ENCODE results near the gene ZNF45. TPM values are rescaled to one million over a fixed set of nuclear protein-coding genes. Genes with fewer than 3 reads are reported as not detected.

ZNF45 gene
- total RNA-seq (10 to 100 TPM; 12.7 to 22.2 (median 19.2) TPM), total RNA-seq (12.6 to 54.0 (median 26.1) reads per million in 29 experiments)
- 24.0 TPM for total RNA-seq (2013)

DNA sequence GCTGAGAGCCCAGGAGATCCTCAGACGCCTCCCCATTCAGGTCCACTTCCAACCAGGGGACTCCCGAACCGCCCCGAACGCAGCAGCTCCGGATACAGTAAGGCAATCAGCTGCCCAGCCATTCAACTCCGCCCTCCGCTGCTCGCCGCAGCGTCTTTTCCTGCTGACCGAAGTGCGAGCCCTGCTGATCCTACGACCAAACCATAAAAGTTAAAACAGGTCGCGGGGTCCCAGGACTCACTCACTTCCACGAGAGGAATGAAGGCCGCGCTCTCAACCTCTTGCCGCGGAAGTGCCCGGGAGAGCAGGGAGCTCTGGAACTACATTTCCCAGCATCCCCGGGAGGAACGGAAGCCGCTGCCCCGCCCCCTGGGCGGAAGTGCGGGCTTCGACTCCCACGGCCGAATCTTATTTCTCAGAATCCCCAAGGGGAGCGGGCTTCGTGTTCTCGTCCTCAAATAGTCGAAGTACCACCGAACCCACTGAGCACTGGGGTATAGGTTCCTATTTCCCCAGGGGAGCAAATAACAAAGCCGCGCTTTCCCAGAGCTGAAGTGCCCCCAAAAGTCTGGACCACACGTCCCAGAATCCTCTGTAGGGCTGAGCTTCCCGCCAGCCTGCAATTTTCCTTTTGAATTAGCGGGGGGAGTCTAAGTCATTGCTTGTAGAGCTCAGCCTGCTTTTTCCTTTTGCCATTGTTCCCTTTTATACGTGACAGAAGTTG lies at the start of gene ZNF45:
TSS of gene ZNF45 (minus strand) at position 298 of the 724 bp plus-strand sequence. CDS start 13,097 bp downstream, outside the sequence.
- 0% methylated on average over 33 of the region's 42 CpGs for WGBS (ENCODE audit: insufficient coverage)
- CTCF ChIA-PET: interaction anchor here in 1 of 2 donors (0.7 to 1.4 kb wide), 5 partner anchors 16 to 565 kb away, joined by 3 to 5 read pairs (median 3); partner anchors contain the start of genes ZNF180, ZNF221 and ZNF226
- peaks cover 29 to 33% (median 31%) of the 10 kb centered on the region in 3 donors for H3K4me1 Mint-ChIP-seq

DNA sequence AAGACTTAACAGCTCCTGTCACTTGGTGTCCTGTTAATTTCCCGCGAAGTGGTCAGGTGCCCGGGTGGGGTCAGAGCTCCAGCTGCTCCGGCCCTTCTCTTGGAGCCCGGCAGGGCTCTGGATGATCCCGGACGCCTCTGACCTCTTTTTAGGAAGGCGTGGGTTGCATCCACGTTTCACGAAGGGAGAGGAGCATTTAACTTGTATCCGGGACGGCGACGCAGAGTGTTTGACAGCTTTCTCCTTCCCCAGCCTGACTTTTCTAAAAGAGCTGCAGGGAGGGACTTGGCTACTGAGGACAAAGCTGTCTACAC lies 49.6 kb upstream of the ZNF45 start:
- ChIA-PET CTCF (no interaction called here), POLR2A (no interaction called here)
- Mint-ChIP-seq H3K9me3 (peaks cover 5 to 10% (median 8%) of the 10 kb centered on the region in 3 donors), H3K4me3 (peak overlapping the region; percentile 88 to 99 (median 95)), H3K36me3 (peaks cover 28% of the 10 kb centered on the region), H3K4me1 (peaks cover 8 to 21% (median 12%) of the 10 kb centered on the region in 3 donors), H3K27me3 (no peaks in the 10 kb centered on the region), H3K27ac (peak overlapping the region; percentile 86 to 91)
- Histone ChIP-seq H3K9me3 (no peaks in the 10 kb centered on the region), H3K27me3 (replicated peaks in 1 of 2; ENCODE audit: control insufficient read depth in 2 of 2, extremely low read depth in 1 of 2, insufficient read depth in 2 of 2, low read length in 1 of 2) (no peaks in the 10 kb centered on the region), H3K4me1 (ENCODE audit: control insufficient read depth in 1 of 2, extremely low read depth in 1 of 2, insufficient read depth in 2 of 2, low read length in 2 of 2) (peaks cover 2 to 12% of the 10 kb centered on the region in 2 experiments), H3K36me3 (ENCODE audit: control insufficient read depth in 2 of 2, extremely low read depth in 1 of 2, insufficient read depth in 1 of 2, low read length in 1 of 2) (peaks cover 4 to 7% of the 10 kb centered on the region in 2 donors), H3K27ac (ENCODE audit: low read length) (peak overlapping the region; percentile 46), H3K4me3 (ENCODE audit: control insufficient read depth in 1 of 2, extremely low read depth in 1 of 2, low read length in 1 of 2) (peak overlapping the region; percentile 56 to 91)
- ATAC-seq (replicated peaks in 1 of 4) (no peak), DNase-seq (no peak)
- 12% methylated on average over 12 of the region's 14 CpGs for WGBS (ENCODE audit: insufficient coverage)

More for the DNA sequence above, at the start of gene ZNF45:
- Histone ChIP-seq H3K27me3 (replicated peaks in 1 of 2; ENCODE audit: control insufficient read depth in 2 of 2, extremely low read depth in 1 of 2, insufficient read depth in 2 of 2, low read length in 1 of 2) (no peaks in the 10 kb centered on the region), H3K27ac (ENCODE audit: low read length) (peak within 1 kb of the TSS; percentile 59), H3K9me3 (no peaks in the 10 kb centered on the region), H3K4me3 (ENCODE audit: control insufficient read depth in 1 of 2, extremely low read depth in 1 of 2, low read length in 1 of 2) (peak within 1 kb of the TSS; percentile 89 to 90), H3K36me3 (ENCODE audit: control insufficient read depth in 2 of 2, extremely low read depth in 1 of 2, insufficient read depth in 1 of 2, low read length in 1 of 2) (peaks cover 9 to 22% of the 10 kb centered on the region in 2 donors), H3K4me1 (ENCODE audit: control insufficient read depth in 1 of 2, extremely low read depth in 1 of 2, insufficient read depth in 2 of 2, low read length in 2 of 2) (peaks cover 8 to 17% of the 10 kb centered on the region in 2 experiments)
- Mint-ChIP-seq H3K4me3 (peak within 1 kb of the TSS; percentile 90 to 95 (median 94)), H3K9me3 (peaks cover 0 to 5% (median 3%) of the 10 kb centered on the region in 3 donors), H3K36me3 (peaks cover 33% of the 10 kb centered on the region), H3K27me3 (peaks cover 0 to 1% of the 10 kb centered on the region in 2 donors), H3K27ac (peak within 1 kb of the TSS; percentile 92 to 93)
- POLR2A ChIA-PET: interaction anchor here (0.6 to 1.0 kb wide), 5 partner anchors 62 to 277 kb away, joined by 3 to 5 read pairs (median 3); partner anchors contain the start of gene ZNF227 (in 1 of the 2)
- ATAC-seq (replicated peaks in 1 of 4): peak; percentile 95 to 97 (median 96)
- peak; percentile 61 to 92 (median 82) for DNase-seq

DNA sequence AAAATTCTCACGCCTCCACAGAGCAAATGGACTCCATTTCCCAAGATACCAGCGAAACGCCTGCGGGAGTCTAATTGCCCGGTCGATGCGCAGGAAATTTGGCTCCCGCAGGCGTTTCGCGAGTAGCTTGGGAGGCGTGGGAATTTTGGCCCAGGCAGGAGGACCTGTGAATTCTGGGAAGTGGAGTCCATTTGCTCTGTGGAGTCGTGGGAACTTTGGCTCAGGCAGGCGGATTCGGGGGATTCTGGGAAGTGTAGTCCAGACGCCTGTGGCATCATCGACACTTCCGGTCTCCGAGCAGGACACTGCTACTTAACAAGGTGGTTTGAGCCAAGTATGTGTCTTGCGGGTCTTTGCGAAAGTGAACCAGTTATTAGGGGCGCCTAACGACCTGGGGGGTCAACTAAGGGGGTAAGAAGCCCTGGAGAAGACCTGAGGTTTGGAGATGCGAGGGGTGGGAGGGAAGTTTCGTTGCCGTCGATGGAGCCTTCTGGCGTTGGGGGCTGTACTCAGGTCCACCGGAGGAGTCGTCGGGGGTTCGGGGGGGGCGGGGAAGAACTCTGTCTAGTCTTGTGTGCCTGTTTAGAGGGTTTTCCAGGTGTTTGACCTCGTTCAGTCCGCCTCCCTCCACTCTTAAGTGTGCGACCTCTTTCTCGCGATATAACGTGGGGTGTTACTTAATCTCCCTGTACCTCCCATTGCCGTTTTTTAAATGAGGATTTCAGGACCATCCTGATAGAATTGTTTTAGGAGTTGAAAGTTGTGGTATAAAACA lies 49.0 kb upstream of the ZNF45 start, which contains the start of gene ZNF155:
TSS of gene ZNF155 (plus strand) at position 277 of the 775 bp plus-strand sequence. CDS start 4,356 bp downstream, outside the sequence.
- H3K36me3 ChIP-seq (ENCODE audit: control insufficient read depth in 2 of 2, extremely low read depth in 1 of 2, insufficient read depth in 1 of 2, low read length in 1 of 2): peaks cover 0 to 2% of the 10 kb centered on the region in 2 donors
- under 1% methylated on average over 22 of the region's 40 CpGs for WGBS (ENCODE audit: insufficient coverage)
- peak; percentile 92 to 98 (median 96) for ATAC-seq (replicated peaks in 1 of 4)
- peaks cover 2 to 12% of the 10 kb centered on the region in 2 experiments for H3K4me1 ChIP-seq (ENCODE audit: control insufficient read depth in 1 of 2, extremely low read depth in 1 of 2, insufficient read depth in 2 of 2, low read length in 2 of 2)
- Mint-ChIP-seq H3K9me3 (peaks cover 5 to 12% (median 6%) of the 10 kb centered on the region in 3 donors), H3K27me3 (no peaks in the 10 kb centered on the region), H3K36me3 (peaks cover 23% of the 10 kb centered on the region), H3K27ac (peak within 1 kb of the TSS; percentile 86 to 91), H3K4me1 (peaks cover 3 to 21% (median 12%) of the 10 kb centered on the region in 3 donors), H3K4me3 (peak within 1 kb of the TSS; percentile 88 to 99 (median 95))
- no peaks in the 10 kb centered on the region for H3K27me3 ChIP-seq (replicated peaks in 1 of 2; ENCODE audit: control insufficient read depth in 2 of 2, extremely low read depth in 1 of 2, insufficient read depth in 2 of 2, low read length in 1 of 2)
- peak within 1 kb of the TSS; percentile 46 for H3K27ac ChIP-seq (ENCODE audit: low read length)
- peak; percentile 26 to 82 (median 51) for DNase-seq
- H3K4me3 ChIP-seq (ENCODE audit: control insufficient read depth in 1 of 2, extremely low read depth in 1 of 2, low read length in 1 of 2): peak within 1 kb of the TSS; percentile 56 to 91
- CTCF ChIA-PET: no interaction called here
- H3K9me3 ChIP-seq: no peaks in the 10 kb centered on the region
- POLR2A ChIA-PET: no interaction called here

DNA sequence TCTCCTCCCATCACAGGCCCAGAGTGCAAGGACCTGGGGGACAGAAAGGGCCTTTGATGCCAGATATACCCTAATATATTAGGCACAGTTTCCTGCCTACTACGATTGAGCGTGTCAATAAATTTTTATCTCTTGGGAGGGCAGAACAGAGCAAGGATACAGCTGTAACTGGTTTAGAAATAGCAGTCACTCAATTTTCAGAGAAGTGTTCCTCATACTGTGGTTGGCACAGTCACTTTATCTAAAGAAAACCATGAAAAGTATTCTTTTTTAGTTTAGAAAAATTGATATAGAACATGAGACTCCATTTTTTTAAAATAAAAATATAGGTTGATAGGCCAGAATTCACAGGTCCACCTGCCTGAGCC lies 48.4 kb upstream of the ZNF45 start:
- no CpG with 5 or more reads among the region's 2 CpGs for WGBS (ENCODE audit: insufficient coverage)
- ATAC-seq (replicated peaks in 1 of 4): peak in 1 of 4 experiments; percentile 17

DNA sequence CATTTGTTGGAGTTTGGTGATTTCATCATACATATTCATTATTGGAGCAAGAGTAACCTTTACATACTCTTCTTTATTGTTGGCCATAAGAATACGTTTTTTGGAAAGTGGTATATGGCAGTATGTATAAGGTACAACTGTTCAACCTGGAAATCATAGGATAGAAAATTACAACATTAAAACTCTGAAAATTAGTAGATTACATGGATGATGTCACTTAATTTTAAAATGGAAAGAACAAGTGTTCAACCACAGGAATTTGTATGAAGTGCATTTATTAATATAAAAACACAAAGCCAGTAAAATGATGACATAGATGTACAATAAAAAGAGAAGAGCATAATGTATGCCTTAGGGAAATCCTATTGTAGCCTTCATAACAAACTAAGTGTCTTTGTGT lies 41.6 kb upstream of the ZNF45 start:
- DNase-seq (no peak), ATAC-seq (replicated peaks in 1 of 4) (no peak)
- Histone ChIP-seq H3K36me3 (ENCODE audit: control insufficient read depth in 2 of 2, extremely low read depth in 1 of 2, insufficient read depth in 1 of 2, low read length in 1 of 2) (no peaks in the 10 kb centered on the region), H3K4me1 (ENCODE audit: control insufficient read depth in 1 of 2, extremely low read depth in 1 of 2, insufficient read depth in 2 of 2, low read length in 2 of 2) (no peaks in the 10 kb centered on the region), H3K27ac (ENCODE audit: low read length) (no peak overlapping the region), H3K4me3 (ENCODE audit: control insufficient read depth in 1 of 2, extremely low read depth in 1 of 2, low read length in 1 of 2) (no peak overlapping the region), H3K27me3 (replicated peaks in 1 of 2; ENCODE audit: control insufficient read depth in 2 of 2, extremely low read depth in 1 of 2, insufficient read depth in 2 of 2, low read length in 1 of 2) (no peaks in the 10 kb centered on the region), H3K9me3 (peaks cover under 1% of the 10 kb centered on the region)
- ChIA-PET CTCF (no interaction called here), POLR2A (no interaction called here)
- H3K27ac Mint-ChIP-seq: no peak overlapping the region
- no CpG with 5 or more reads among the region's 1 CpG for WGBS (ENCODE audit: insufficient coverage)
- H3K27me3 Mint-ChIP-seq: no peaks in the 10 kb centered on the region
- no peak overlapping the region for H3K4me3 Mint-ChIP-seq
- H3K4me1 Mint-ChIP-seq: no peaks in the 10 kb centered on the region
- peaks cover 14 to 42% (median 17%) of the 10 kb centered on the region in 3 donors for H3K9me3 Mint-ChIP-seq
- peaks cover 20% of the 10 kb centered on the region for H3K36me3 Mint-ChIP-seq

More for the DNA sequence above, 48.4 kb upstream of the ZNF45 start:
- CTCF ChIA-PET: no interaction called here
- H3K36me3 ChIP-seq (ENCODE audit: control insufficient read depth in 2 of 2, extremely low read depth in 1 of 2, insufficient read depth in 1 of 2, low read length in 1 of 2): no peaks in the 10 kb centered on the region
- H3K4me1 ChIP-seq (ENCODE audit: control insufficient read depth in 1 of 2, extremely low read depth in 1 of 2, insufficient read depth in 2 of 2, low read length in 2 of 2): peaks cover 2 to 12% of the 10 kb centered on the region in 2 experiments
- peaks cover 0 to 21% (median 12%) of the 10 kb centered on the region in 3 donors for H3K4me1 Mint-ChIP-seq
- peak overlapping the region; percentile 76 to 95 (median 88) for H3K4me3 Mint-ChIP-seq
- H3K27me3 Mint-ChIP-seq: no peaks in the 10 kb centered on the region
- peaks cover 3 to 11% (median 5%) of the 10 kb centered on the region in 3 donors for H3K9me3 Mint-ChIP-seq
- no peak for DNase-seq
- H3K36me3 Mint-ChIP-seq: peaks cover 17% of the 10 kb centered on the region
- peak overlapping the region; percentile 46 for H3K27ac ChIP-seq (ENCODE audit: low read length)
- POLR2A ChIA-PET: no interaction called here
- H3K27ac Mint-ChIP-seq: no peak overlapping the region
- peak overlapping the region; percentile 56 to 91 for H3K4me3 ChIP-seq (ENCODE audit: control insufficient read depth in 1 of 2, extremely low read depth in 1 of 2, low read length in 1 of 2)
- no peaks in the 10 kb centered on the region for H3K27me3 ChIP-seq (replicated peaks in 1 of 2; ENCODE audit: control insufficient read depth in 2 of 2, extremely low read depth in 1 of 2, insufficient read depth in 2 of 2, low read length in 1 of 2)
- H3K9me3 ChIP-seq: no peaks in the 10 kb centered on the region

DNA sequence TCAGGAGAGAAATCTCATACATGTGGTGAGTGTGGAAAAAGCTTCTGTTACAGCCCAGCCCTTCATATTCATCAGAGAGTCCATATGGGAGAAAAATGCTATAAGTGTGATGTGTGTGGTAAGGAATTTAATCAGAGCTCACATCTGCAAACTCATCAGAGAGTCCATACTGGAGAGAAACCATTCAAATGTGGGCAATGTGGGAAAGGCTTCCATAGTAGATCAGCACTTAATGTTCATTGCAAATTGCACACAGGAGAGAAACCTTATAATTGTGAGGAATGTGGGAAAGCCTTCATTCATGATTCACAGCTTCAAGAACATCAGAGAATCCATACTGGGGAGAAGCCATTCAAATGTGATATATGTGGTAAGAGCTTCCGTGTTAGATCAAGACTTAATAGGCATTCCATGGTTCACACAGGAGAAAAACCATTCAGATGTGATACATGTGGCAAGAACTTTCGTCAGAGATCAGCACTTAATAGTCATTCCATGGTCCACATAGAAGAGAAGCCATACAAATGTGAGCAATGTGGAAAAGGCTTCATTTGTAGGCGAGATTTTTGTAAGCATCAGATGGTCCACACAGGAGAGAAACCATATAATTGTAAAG lies 31.1 kb upstream of the ZNF45 start:
- Mint-ChIP-seq H3K4me1 (no peaks in the 10 kb centered on the region), H3K4me3 (no peak overlapping the region), H3K27ac (no peak overlapping the region), H3K9me3 (peaks cover 34 to 57% (median 54%) of the 10 kb centered on the region in 3 donors), H3K36me3 (peaks cover 49% of the 10 kb centered on the region), H3K27me3 (no peaks in the 10 kb centered on the region)
- Histone ChIP-seq H3K4me1 (ENCODE audit: control insufficient read depth in 1 of 2, extremely low read depth in 1 of 2, insufficient read depth in 2 of 2, low read length in 2 of 2) (no peaks in the 10 kb centered on the region), H3K27me3 (replicated peaks in 1 of 2; ENCODE audit: control insufficient read depth in 2 of 2, extremely low read depth in 1 of 2, insufficient read depth in 2 of 2, low read length in 1 of 2) (no peaks in the 10 kb centered on the region), H3K27ac (ENCODE audit: low read length) (no peak overlapping the region), H3K4me3 (ENCODE audit: control insufficient read depth in 1 of 2, extremely low read depth in 1 of 2, low read length in 1 of 2) (no peak overlapping the region), H3K36me3 (ENCODE audit: control insufficient read depth in 2 of 2, extremely low read depth in 1 of 2, insufficient read depth in 1 of 2, low read length in 1 of 2) (peaks cover 0 to 9% of the 10 kb centered on the region in 2 donors), H3K9me3 (peaks cover 13% of the 10 kb centered on the region)
- no peak for ATAC-seq (replicated peaks in 1 of 4)
- ChIA-PET CTCF (no interaction called here), POLR2A (no interaction called here)
- DNase-seq: no peak
- WGBS (ENCODE audit: insufficient coverage): no CpG with 5 or more reads among the region's 3 CpGs
